DOHH2 (cell line): ENCODE measurements around the gene SDC1.
"Not testable (repeated sequence)": the region's sequence is repeated elsewhere in the genome, so short reads cannot be mapped to it uniquely, and the experiment has no call there.

Experiments used
- EZH2phosphoT487 ChIP-seq: fragments of 200-600 bp; sonication (generic); IDR thresholded peaks from 2 replicates; pipeline ENCODE4 v1.6.1; 2017; ENCODE audit warnings: borderline replicate concordance, mild to moderate bottlenecking, antibody characterized with exemption, low read length, moderate library complexity, mixed read lengths
- TF ChIP-seq, protein P1 (sequence below): fragments of 200-600 bp; sonication (generic); IDR thresholded peaks from one replicate; pipeline ENCODE4 v1.5.1; 2014; ENCODE audit warnings: antibody characterized with exemption, mild to moderate bottlenecking, low read depth, low read length; ENCODE audit not compliant: poor library complexity, severe bottlenecking

DNA sequence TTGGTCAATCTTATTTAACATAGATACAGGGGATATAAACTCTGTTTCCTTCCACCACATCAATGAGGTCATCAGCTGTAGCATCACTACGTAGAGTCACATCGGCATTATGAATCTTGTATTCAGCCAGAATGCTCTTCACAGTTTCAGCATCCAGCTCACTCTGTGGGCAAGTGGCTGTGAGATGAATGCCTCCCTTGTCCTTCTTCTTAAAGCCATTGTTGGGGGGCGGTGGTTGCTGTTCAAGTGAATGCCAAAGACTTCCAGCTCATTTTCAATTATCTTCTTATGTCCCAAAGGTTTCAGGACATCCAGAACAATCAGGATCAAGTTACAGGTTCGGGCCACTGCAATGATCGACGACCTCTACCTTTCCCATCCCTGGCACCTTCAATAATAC, 15.4 kb upstream of the SDC1 start:
- TF ChIP-seq, protein P1, sequence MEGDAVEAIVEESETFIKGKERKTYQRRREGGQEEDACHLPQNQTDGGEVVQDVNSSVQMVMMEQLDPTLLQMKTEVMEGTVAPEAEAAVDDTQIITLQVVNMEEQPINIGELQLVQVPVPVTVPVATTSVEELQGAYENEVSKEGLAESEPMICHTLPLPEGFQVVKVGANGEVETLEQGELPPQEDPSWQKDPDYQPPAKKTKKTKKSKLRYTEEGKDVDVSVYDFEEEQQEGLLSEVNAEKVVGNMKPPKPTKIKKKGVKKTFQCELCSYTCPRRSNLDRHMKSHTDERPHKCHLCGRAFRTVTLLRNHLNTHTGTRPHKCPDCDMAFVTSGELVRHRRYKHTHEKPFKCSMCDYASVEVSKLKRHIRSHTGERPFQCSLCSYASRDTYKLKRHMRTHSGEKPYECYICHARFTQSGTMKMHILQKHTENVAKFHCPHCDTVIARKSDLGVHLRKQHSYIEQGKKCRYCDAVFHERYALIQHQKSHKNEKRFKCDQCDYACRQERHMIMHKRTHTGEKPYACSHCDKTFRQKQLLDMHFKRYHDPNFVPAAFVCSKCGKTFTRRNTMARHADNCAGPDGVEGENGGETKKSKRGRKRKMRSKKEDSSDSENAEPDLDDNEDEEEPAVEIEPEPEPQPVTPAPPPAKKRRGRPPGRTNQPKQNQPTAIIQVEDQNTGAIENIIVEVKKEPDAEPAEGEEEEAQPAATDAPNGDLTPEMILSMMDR, result not testable (repeated sequence)
- TF ChIP-seq EZH2phosphoT487, result not testable (repeated sequence)
